GM19193 (cell line): ENCODE results near the gene TUBGCP3.

Experiments used
- POLR2A ChIP-seq: IDR thresholded peaks from 4 replicates; pipeline ENCODE4 v1.6.1; 2011; ENCODE audit not compliant: insufficient read depth, insufficient read length; ENCODE audit errors: extremely low read depth

The TUBGCP3 gene

DNA sequence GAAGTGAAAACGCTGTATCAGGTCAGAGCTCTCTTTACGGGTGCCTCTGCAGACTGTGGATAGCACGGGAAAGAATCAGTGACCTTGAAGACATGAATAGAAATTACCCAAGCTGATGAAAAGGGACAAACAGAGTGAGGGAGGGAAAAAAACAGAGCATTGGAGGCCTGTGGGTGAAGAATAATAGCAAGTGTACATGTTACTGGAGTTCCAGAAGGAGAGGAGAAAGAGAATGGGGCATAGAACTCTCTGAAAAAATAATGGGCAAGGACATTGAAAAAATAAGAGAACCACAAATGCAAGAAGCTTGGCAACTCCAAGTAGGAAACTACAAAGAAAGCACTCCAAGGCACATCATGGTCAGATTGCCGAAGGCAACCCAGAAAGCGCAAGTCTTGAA, 125.5 kb downstream of the TUBGCP3 start:
- TF ChIP-seq POLR2A = no peak

DNA sequence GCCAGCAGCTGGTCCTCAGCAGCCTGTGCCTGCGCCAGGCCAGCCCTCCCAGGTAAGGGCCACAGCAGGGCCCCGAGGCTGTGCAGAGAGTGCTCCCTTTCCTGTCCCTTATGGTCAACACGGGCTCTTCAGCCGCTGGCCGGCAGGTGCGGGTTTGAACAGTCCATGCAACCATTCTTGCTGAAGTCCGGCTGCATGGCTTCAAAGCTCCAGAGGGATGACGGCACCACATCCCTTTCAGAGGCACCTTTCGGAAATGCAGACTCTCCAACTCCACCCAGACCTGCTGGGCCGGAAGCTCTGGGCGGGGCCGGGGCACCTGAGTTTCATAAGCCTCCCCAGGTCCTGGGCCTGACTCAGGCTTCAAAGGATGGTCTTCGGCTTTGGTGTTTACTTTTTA, 130.5 kb downstream of the TUBGCP3 start:
- TF ChIP-seq POLR2A = no peak

DNA sequence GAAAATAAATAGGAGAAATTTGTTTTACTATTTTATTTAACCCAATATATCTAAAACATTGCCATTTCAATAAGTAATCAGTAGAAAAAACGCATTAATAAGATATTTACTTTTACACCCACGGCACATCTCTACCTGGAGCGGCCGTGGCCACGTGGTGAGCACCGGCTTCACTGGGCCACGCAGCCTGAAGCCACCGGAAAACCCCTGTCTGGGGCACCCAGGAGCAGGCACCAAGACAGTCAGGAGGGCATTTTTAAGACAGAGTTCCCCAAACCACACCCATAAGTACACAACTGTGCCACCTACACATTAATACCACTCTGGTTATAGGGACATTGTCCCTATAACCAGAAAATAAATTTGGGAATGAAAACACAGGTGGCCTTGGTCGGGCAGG, 130.9 kb downstream of the TUBGCP3 start:
- TF ChIP-seq POLR2A = no peak

DNA sequence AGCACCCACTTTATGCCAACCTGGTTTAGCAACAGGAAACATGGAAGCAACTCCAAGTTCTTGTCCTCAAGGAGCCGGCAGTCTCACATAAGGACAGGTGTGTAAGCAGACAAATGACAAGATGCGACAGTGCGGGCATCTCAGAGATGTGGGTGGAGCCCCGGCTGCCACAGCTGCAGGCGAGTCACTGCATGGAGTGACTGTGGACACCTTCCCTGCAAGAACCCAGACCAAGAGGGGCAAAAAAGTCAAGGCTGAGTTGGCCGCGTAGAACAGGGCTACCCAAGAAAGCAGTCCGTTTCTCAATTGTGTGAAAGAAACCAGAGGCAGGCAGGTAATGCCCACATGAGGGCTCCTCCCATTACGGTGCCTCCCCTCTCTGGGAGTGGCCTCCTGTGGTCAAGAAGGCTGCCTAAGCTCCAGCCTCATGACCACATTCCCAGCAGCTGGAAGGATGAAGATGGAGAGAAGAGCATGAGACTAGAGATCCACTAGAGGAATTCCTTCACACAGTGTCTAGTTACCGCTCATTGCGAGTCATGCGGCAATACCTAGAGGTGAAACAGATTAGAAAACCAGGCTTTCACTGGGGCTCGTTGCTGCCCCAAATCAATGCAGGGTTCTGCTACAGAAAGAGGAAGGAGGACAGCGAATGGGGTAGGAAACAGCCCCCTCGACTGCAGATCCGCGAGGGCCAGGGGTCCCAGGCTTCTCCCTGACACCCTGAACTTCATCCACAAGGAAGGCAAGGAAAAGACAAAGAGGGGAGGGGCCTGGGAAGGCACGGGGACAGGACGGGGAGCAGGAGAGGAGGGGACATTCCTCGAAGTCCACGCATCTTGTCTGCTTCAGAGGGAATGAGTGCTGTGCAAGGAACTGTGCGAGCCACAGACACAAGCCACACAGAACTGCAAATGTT, 131.6 kb downstream of the TUBGCP3 start:
- no peak for TF ChIP-seq POLR2A

DNA sequence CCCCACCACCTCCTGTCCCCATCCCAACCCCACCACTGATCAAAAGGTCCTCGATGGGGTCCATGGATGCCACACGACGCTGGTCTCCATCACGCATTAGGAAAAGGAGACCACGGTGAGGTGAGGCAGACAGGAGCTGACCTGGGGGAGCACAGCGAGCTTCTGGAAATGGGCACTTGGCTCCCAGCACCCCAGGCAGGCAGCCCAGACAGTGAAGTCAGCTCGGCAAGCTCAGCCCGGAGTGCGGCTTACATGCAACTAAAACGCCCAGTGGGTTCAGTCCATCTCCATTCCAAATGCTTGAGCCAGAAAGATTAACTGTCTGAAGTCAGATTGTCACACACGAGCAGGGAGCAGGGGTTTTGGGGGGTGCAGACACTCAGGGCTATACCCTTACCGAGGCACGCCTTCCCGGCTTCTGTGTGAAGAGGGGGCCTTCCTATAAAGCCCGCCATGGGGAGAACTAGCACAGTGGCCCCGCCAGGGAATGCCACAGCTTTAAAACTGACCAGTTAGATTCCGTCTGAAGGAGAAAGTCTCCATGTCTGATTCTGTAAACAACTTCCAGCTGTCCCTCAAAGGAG, 132.4 kb downstream of the TUBGCP3 start:
- TF ChIP-seq POLR2A = no peak

DNA sequence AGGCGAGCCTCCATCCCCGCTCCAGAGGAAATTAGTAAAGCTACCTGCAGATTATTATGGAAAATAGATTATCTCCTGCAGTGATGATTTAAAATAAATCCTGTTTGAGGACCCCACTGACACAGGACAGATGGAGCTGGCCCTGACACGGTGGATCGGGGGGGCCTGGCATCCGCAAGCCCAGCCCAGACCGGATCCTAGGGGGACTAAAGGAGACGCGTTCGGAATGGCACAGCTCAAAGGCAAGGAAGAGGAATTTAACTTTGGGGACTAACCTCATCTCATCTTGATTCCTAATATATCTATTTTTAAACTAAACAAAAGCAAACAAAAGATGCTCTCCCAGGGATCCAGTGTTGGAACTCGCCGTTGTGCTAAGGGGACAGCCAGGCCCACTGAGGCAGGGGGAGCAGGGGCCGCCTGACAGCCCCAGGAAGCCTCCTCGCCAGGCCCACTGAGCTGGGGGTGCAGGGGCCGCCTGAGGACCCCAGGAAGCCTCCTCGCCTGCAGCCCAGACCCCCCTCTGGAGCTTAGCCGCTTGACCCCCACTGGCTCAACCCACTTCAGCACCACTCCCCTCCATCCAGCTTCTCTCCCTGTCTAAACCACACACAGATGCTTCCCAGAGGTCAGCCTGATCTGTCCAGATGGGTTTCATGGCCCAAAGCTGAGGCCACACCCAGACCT, 133.2 kb downstream of the TUBGCP3 start:
- TF ChIP-seq POLR2A = no peak

DNA sequence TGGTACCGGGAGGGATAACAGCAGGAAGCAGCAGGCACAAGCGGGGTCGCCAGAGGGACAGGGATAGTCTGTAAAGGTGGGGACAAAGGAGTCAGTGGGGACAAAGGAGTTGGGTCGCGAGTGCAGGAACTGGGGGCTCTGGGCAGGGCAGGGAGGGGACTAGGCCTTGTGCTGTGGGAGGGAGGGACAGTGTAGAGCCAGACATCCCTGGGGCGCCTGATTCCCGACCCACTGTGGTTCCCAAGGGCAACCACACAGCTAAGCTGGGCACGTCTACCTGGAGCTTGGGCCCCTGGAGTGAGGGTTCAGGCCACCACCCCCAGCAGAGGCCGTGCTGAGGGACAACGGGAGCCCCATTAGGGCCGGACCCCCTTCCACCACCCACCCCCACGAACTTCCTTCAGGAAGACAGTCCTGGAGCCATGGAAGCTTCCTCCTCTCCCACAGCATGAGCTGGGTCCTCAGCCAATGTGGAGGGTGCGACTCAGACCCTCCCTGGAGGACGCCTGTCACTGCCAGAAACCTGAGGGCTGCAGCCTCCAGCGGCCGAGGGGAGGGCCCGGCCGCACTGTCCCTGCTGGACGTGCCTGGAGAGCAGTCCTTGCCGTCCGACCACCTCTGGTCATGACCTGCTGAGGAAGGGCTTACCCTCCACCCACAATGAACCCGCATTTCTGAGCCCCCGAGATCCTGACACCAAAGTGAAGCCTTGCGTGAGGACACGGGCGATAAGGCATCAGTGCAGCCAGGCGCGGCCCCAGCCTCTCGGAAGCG, 133.9 kb downstream of the TUBGCP3 start:
- no peak for TF ChIP-seq POLR2A

DNA sequence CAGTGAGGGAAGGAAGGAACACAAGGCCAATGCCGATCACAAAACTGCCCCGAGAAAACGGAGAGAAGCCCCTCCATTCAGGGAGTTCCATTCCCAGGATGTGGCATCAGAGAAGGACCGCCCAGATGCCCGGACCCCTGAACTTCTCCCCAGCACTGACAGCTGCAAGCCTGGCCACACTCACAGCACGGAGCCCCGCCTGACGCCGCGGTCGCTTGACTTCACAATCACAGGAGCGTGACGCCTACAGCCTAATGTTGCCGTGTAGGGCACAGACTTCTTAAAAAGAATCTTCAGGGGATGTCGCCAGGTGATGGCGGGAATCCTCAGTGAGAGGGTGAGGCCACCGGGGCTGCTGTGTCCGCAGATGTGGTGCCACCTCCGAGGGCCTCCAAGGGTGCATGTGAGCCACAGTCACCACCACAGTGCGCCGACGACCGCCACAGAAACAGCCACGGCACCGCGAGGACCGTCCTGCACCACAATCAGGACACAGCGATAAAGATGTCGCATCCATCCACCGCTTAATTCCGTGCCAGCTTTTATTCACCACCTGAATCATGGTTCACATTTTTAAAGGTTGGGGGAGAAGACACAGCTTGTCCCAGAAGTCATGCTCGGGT, 134.6 kb downstream of the TUBGCP3 start:
- TF ChIP-seq POLR2A = no peak

DNA sequence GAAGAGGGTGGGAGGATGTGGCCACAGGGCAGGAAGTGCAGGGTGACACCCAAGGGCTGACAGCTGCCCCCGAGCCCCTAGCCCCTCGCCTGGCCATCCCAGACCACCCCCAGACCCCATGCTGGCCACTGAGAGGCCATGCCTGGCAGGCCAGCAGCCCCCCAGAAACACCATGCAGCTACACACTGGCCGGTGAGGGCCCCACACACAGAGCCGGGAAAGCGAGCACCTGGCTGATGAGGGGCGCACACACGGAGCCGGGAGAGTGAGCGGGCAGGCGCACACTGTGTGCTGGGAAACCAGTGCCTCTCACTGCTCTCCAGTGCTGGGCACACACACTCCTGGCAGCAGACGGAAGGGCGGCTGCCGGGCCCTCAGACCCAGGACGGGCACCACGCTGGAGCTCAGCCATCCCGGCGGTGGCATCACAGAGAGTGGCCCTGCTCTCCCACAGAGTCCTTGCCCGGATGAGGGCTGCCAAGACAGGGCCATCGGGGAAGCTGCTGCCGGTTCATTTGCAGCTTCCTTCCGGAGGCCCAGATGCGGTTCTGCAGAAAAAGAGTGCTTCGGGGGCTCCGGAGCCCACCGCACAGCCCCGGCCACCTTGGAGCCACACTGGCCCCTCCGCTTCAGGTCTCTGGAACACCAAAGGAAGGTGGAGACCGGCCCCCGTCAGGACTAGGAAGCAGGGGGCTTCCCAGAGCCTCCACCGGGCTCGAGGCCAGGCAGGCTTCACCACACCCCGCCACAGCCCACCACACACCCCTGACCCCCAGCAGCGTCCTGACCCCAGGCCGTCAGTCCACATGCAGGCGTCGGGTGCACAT, 135.4 kb downstream of the TUBGCP3 start:
- no peak for TF ChIP-seq POLR2A

DNA sequence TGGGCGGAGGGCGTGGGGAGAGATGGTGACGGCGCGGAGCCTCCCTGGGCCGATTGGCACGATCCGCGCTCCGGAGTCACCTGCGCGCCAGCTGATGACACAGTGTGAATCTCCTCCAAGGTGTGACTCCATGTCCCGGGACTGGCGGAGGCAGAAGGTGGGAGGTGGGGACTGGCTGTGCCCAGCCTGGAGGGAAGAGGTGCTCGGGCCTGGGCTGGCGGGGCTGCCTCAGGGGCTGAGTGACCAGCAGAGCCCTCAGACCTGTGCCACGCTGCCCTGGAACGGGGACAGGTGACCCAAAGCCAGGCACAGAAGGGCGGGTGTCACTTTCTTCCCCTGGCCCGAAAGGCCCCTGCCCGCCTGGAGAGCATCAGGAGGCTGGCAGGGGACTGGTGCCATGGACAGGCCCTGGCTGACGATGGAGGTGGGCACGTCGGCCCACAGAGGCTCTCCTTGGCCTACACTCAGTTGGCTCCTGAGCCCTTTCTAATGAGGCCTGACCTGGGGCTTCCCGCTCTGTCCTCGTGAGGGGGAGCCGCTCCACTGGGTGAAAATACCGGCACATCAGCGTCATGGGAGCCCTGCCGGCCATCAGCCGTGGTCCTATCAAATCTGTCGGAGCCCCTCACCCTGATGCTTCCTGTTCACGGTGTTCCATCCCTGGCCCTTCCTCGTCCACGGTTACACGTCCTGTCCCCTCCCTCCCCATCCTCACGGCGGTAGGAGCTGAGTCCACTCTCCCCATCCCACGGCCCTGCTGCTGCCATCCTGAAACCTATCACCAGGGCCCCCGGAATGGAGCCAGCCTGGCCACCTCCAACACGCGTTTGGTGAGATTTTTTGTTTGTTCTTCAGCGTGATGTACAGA, 136.2 kb downstream of the TUBGCP3 start:
- no peak for TF ChIP-seq POLR2A

DNA sequence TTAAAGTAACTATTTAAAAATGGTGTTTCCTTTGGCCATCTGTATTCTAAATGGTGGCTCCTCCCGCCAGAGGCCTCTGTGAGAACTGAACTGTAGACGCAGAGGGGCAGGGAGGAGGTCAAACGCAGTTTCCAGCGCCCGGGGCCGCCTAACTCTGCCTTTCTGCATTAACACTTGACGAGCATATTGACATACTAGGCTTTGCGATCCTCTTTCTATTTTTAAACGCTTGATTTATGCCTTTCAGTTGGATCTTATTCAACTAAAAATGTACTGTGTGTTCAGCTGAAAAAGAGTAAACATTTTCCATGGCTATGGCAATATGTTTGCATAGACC, 137.1 kb downstream of the TUBGCP3 start:
- no peak for TF ChIP-seq POLR2A

DNA sequence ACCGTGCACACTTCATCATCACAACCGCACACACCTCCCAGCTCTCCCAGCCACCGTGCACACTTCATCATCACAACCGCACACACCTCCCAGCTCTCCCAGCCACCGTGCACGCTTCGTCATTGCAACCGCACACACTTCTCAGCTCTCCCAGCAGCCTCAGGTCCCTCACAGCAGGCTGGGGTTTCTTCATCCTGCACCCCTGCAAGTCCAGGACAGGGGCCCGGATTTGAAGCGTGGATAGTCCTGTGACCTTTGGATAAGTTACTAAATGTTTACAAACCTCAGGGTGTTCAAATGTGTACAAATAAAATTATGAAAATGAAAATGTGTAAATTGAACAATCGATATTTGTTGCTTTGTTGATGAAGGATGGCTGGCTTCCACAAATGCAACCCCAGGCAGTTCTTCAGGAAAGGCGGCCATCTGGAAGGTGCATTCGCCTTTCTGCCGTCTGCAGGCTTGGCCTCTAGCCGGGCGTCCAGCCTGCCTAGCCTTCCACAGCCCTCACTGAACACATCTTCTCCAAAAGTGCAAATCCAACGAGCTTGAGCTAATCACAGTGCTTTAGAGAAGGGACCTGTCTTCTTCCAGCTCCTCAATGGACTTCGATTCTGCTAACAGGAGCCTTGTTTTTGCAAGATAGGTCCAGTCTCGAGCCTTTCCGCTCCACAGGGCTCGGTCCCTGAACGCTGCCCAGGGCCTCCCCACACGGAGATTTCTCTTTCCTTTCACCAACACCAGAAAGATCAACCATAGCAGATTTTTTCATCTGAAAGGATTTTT, 137.6 kb downstream of the TUBGCP3 start:
- no peak for TF ChIP-seq POLR2A

DNA sequence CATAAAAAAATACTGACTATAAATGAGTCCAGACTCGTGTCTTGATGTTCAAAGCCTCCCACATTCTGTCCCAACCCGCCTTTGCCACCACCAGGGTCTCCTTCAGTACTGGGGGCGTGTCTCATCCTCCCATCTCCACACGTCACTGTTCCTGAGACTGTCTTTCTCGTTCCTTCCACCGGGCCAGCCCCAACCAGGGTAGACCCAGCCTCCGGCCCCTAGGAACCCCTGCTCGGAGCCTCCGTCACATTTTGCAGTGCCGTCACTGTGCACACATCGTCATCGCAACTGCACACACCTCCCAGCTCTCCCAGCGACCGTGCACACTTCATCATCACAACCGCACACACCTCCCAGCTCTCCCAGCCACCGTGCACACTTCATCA, 138.4 kb downstream of the TUBGCP3 start:
- TF ChIP-seq POLR2A = no peak
